Renal pelvis (tissue), 4 donors: ENCODE data around the gene GLT1D1. TPM values are rescaled to one million over a fixed set of nuclear protein-coding genes. Genes with fewer than 3 reads are reported as not detected.

ENCODE experiments used
- DNase-seq: peaks from one replicate; pipeline ENCODE4 v3.0.0-alpha.2; 2013
- polyA plus RNA-seq, 3 donors: library from polyadenylated mRNA; unstranded; fragments of 120-200 nt; gene quantifications; one replicate each; pipeline ENCODE4 v1.2.1, GENCODE V29; 2013; ENCODE audit not compliant: insufficient read length in 3 of 3

Gene GLT1D1
- polyA plus RNA-seq, 3 donors: 1.7 to 2.7 (median 2.2) TPM

DNA sequence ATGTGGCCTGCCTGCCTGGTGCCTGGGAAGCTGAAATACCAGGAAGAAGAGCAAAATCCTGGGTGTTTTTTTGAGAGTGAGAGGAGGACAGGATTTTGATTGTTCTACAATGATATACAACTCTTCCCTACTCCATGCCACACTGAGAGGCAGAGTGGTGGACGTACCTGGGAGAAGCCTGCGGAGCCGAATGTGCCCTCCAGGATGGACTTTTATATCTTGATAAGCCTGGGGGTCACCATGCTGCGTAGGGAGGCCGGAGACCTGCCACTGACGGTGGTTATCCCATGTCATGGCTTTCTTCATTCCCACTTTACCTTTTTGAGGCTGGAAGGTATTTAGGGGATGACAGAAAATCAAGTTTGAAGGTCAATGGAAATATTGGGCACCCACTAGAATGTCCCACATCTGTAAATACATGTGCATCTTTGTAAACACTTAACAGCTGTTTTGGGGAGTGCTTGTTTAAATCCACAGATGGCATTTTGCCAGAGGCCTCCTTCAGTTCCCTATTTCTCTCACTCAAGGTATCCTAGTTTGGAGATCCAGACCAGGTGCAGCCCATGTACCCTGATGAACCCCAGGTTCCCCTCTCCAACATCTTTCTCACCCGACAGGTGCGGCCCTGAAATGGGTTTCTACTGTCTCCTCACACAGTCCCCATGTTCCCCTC, 1.1 kb upstream of the GLT1D1 start:
- no peak for DNase-seq

DNA sequence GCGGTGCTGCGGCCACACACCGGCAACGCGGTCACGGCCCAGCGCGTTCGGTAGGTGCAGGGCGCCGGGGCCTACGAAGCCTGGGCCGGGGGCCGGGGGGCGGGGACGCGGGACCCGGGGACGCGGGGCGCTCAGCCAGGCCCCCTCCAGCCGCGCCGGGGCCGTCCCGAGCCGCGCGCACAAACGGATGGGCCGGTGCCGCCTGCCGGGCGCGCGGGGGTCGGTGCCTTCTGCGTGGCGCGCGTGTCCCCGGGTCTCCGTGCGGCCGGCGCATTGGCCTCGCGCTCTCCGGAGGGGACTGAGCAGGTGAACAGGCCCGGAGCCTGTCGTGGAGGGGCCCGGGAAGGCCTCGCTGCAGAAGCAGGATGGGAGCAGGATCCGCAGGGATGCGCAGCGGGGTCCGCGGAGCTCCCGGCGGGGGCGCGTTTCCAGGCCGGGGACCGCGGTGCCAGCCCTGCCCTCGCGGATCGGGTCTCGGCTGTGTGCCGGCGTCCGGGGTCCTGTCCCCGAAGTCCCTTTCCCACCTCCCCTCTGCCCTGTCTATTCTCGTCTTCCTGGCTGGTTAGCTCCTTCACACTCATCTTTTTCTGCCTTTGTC, 421 bp downstream of the GLT1D1 start:
- DNase-seq: peak; percentile 12

DNA sequence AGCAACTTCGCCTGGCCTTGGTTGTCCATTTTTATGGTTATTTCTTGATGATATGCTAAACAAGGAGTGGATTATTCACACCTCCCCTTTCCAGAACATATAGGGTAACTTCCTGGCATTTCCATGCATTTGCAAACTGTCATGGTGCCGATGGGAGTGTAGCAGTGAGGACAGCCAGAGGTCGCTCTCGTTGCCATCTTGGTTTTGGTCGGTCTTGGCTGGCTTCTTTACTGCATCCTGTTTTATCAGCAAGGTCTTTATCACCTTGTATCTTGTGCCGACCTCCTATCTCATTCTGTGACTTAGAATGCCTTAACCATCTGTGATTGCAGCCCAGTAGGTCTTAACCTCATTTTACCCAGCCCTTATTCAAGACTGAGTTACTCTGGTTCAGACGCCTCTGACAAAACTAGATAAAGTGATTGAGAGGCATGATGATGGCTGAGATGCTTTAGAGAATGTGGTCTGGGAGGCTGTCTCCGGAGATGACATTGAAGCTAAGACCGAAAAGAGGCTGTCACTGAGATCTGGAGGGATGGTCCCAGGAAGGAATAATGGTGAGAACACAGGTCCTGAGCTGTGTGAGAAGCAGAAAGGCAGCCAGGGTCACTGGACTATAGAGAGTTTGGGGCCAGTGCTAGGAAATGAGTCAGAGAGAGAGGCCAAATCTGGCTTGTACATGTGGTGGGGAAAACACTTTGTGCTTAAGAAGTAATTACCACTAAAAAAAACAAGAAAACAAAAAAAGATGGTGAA, 2.9 kb downstream of the GLT1D1 start:
- DNase-seq: no peak

DNA sequence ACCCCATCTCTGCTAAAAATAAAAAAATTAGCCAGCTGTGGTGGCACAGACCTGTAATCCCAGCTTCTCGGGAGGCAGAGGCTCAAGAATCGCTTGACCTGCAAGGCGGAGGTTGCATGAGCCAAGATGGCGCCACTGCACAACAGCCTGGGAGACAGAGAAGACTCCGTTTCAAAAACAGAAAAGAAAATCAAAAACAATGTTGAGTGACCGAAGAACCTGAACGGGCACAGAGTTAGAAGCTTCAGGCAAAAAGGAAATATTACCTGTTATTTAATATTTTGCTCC, 3.5 kb downstream of the GLT1D1 start:
- DNase-seq: no peak

DNA sequence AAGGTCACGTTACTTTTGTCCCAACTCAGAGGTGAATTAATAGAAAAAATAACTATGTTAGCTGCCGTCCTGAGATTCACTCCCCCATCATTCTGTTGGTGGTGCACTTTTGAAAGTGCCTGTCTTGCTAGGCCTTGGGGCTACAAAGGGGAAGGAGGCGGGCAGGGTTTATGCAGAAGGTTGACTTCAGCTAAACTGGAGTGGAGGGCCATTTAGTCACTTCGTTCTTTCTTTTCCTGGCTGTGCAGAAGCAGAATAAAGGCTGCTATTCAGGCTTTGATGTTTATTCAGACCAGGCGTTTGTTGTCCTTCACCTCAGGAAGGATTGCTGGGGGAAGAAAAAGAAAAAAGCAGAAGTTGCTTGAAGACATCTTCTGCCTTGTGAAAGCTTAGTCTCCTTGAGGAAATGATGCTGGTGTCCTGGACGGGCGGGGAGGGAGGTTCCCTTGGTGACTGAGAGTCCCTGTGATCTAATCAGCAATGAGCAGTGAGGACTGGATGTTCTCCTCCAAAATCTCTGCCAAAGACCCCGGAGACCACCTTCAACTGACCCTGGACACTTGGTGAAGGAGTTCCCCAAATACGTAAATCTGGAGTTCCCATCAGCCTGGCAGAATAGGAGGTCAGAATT, 4.0 kb downstream of the GLT1D1 start:
- DNase-seq: no peak

DNA sequence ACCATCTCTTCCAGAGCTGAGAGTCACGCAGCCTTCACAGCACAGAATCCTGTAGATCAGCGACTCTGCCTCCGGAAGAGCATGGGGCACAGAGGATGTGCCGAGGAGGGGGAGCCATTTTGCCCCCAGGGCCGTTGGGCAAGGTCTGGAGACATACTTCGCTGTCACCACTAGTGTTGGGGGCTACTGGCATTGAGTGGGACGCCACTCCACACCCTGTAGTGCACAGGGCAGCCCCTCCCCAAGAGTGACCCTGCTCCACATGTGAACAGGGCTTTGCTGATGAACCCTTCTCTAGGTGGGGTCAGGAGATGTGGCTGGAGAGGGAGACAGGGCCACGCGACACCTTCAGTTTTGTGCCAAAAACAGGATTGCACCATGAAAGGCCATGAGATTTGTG, 6.0 kb downstream of the GLT1D1 start:
- no peak for DNase-seq

DNA sequence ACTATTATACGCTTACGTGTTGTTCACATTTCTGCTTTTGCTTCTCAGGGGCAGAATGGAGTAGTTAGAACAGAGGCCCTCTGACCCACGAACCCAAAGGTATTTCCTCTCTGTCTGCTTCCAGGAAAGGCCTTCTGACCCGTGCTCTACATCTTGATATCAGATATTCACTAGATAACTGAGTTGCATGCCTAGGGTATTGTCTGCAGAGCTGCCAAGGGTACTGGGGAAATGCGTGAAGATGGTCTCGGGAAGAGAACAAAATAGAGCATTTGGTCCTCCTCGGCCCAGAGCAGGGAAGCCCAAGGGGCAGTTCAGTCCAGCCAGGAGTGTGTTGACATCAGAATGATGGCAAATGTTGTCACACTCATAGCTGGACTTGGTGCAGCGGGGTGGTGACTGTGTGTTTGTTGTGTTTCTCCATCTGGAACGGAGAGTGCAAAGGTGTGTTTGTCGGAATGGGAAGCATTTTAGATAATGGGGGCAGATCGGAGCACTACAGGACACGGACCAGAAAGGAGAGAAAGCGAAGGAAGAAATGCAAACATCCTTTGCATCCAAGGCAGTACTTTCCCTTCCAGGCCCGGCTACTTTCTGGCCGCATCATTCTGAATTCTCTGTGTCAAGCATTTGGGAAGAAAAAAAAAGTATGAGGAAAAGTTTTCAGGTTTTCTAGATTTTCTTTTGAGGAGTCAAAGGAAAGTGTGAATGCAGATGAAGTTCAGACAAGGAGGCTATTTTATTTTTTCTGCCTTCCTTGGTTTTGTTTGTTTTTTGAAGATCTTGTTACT, 8.1 kb downstream of the GLT1D1 start:
- no peak for DNase-seq

DNA sequence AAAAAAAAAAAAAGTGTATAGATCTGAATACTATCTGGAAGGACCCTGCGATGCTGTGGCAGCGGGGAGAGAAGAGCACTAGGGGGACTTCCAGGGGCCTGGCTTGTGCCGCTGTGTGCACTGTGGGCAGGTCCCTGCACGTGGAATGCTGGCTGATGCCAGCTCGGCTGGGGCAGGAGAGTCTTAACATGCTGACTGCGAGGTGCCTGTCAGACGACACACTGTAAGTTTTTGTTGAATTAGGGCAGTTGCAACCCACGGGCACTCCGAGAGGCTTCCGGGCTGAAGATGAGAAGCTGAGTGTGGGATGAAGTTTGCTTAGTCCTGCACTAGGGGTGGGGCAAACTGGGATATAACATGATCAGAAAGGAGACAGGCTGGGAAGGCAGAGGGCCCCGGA, 10.7 kb downstream of the GLT1D1 start:
- no peak for DNase-seq

DNA sequence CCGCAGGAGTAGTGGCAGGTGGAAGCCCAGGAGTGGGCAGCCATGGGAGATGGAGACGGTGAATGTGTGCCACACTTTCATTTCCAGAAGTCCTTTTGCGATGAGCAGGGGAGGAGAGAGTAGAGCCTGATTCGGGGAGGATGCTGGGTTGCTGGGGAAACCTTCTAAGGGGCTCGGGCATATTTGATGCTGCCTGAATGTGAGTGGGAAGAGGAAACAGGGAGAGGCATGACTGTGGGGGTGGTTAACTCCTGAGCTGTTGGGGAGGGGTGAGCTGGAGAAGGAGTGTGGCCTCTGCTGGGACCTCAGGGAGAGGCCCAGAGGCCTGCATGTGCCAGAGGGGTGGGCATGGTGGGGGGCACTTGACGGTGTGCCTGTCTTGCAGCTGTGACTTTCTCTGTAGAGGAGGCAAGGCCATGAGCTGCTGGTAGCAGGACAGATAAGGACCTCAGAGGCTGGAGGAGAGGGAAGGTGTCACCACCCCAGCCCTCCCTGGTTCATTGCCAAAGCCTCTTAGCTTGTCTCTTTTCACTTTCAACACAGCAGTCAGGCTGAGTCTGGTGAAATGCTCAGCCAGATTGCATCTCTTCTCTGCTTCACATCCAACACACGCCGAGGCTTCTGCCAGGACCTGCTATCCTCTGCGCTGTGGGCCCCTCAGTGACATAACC, 11.4 kb downstream of the GLT1D1 start:
- DNase-seq: no peak

DNA sequence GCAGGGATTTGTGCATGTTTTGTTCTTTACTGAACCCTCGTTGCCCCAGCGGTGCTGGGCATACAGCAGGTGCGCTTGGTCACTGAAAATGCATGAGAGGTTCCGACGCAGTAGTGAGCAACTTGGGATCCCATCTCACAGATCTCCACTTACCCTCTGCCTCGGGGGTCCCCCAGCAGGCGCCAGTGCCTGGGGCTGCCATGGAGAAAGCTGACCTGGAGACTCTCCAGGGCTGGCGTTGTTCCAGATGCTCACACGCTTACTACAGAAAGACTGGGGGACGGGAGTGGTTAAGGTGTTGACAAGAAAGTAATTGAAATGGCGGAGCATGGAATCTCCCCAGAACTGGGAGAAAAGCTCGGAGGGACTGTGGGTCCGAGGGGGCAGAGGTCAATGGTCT, 14.2 kb downstream of the GLT1D1 start:
- DNase-seq: no peak

DNA sequence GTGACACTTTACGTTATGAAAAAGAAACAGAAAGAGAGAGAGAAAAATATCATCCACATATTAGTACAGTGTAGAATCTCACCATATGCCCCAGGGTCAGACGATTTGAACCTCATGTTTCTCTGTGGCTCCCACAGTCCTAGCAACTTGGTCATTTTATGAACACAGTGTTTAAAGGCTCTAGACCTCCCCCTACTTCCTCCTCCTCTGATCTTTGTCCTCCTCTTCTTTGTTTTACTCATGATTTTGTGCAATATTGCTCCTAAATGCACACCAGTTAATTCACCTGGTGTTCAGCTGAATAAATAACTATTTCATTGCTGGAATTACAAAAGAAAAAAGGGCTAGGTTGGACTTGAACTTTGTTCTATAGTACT, 18.2 kb downstream of the GLT1D1 start:
- DNase-seq: no peak

DNA sequence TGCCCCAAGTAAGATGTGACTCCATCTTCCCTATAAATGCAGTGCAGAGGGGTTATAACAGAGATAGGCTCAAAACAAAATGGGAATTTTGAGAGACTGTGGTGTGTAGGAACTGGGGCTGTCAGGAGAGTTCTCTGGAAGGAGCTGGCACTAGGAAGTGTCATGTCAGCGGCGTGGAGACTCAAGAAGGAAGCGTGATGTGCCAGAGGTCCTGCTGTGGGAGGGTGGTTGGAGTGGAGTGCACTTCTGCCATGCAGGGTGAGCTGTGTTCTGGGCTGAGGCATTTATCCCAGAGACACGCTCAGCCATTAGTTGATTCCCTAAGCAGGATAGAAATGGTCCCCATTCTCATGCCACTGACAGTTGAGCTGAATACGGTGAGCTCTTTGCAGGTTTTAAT, 19.0 kb downstream of the GLT1D1 start:
- no peak for DNase-seq

DNA sequence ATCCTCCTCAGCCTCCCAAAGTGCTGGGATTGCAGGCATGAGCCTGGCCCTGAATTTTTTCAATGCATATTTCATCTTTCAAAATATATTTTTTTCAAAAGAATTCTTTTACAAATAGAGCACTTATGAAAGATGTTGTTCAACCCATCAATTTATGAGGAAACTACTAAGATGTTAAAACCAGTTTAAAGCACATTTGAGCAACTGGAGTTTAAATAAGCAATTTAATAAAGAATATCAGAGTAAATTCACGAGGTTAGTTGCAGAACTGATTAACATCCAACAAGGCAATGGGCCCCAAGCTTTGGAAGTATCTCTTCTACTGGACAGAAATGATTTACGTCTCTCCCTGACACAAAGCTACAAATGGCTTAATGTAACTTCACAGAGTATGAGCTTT, 23.3 kb downstream of the GLT1D1 start:
- DNase-seq: no peak

DNA sequence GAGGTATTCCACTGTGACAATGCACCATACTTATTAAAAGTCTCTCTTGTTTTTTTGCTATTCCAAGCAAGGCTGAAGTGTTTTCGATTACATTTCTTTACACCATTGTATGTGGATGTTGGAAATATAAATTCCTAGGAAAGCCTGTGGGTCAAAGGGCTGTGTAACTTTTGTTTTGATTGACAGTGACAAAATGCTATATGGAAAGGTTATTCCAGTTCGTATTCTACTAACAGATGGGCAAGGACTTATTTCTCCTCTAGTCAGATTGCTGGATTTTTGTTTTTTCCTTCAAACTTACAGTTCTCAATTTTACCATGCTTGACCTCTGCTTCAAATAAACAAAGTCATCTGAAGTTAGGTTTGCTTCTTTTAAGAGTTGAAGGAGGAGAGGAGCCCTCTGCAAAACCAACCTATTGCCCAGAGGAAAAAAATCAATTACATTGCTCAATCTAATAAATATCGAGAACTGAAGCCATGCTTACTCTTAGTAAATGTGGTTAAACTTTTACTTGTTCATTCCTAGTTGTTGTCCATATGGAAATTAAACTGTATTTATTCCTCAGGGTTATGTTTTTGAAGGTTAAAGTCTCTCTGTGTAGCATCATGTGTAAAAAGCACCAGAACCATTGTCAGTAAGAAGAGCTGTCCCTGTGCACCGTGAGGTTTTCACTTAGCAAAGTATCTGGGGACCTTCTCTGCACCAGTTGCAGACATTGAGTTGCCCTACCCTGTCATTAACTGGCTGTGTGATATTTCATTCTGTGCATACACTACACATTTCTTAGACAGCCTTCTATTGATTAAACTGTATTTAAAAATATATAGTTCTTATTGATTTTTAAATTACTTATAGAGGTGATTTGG, 26.9 kb downstream of the GLT1D1 start:
- no peak for DNase-seq

DNA sequence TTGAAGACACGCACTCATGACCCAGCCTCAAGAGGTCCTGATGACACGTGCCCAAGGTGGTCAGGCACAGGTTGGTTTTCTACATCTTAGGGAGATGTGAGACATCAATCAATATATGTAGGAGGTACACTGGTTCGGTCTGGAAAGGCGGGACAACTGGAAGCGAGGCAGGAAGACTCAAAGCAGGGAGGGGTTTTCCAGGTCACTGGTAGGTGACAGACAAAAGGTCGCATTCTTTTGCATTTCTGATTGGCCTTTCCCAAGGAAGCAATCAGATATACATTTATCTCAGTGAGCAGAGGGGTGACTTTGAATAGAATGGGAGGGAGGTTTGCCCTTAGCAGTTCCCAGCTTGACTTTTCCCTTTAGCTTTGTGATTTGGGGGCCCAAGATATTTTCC, 38.6 kb downstream of the GLT1D1 start:
- DNase-seq: no peak

DNA sequence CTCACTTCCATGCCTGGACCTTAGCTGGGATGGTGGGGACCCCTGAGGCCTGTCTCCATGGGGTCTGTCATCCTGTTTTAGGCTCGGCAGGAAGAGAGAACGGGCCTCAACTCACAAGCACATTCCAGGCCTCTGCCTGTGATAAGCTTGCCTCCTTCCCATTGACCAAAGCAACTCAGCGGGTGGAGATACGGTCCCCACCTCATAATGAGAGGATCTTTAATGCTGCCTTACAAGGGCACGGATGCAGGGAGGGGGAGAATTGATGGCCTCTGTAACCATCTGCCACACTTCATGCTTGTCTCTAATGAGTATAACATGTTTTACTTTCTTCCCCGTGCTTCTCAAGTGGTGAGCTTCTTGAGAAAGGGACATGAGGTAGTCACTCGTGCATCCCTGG, 50.0 kb downstream of the GLT1D1 start:
- DNase-seq: no peak

DNA sequence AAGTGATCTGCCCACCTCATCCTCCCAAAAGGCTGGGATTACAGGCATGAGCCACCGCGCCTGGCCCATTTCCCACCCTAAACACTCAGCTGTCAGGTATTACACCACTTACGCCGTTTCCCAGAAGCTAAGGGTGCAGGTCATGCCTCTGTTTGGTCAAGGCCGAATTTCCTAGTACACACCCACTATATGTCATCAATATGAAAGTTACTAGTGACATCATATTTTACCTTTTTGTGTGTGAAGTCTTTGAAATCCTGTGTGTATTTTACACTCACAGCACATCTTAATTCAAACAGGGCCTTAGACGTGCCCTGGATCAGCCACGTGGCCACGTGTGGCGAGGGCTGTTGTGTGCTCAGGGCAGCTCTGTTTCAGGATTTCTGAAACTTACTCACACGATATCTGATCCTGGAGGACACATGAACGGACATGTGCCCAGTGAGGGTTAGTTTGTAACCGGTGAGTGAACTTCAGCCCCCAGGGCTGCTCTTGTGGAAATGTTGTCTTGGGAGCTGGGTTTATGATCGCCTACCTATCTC, 51.8 kb downstream of the GLT1D1 start:
- DNase-seq: peak; percentile 5

DNA sequence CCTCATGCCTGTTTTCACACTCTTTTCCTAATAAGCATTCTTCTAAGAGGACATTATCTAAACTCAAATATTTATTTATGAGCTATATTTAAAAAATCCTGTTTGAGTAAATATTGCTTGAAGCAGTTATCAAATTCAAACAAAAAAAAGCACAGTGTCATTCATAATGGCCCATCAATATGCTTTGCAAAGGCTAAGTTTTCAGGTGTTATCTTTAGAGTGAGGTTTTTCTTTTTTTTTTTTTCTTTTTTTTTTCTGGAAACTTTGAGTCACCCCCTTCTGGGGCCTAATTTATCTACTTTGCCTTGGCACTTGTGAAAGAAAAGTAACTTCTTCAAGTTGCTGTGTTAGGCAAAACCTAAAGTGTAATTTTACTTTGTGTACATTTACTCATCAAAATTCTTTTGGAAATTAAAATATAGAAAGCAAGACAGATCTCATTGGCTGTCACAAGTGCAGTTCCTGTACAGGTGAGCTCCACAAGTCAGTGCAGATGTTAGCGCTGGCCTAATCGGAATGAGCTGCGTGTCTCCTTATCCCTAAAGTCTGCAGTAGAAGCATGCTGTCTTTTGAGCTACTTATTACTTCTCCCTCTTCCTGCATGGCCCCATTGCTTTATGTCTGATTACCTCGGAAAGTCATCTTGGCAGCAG, 53.3 kb downstream of the GLT1D1 start:
- no peak for DNase-seq

DNA sequence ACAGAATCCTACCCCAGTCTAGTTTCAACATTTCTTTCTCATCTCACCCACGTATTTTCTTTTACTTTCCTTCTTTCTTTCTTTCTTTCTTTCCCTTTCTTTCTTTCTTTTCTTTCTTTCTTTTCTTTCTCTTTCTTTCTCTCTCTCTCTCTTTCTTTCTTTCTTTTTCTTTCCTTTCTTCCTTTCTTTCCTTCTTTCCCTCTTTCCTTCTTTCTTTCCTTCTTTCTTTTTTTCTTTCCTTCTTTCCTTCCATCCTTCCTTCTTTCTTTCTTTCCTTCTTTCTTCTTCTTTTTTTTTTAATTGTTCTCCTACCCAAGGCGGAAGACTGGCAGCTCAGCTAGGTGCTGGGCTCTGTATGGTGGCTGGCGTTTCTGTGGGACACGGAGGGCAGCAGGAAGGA, 55.0 kb downstream of the GLT1D1 start:
- no peak for DNase-seq

DNA sequence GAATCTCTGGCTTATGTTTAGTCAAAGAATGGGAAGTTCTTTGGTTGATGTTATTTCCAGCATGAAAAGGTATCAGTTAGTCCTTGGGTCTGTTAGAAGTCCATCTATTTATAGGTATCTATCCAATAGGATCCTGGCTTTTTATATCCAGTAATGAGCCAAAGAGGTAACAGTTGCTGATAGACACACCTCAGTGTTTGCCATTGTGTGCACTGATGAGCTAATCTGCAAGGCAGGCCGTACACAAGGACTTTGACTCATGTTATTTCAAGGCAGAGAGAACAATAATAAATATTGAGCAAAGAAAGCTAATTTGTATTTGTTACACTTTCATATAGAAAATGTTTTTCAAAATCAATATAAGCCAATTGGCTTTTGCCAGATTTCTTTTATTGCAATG, 56.4 kb downstream of the GLT1D1 start:
- DNase-seq: no peak
